SU-DHL-6 (cell line): ENCODE results near the gene RSRC2.
A peak's percentile ranks its signal among the peaks of the same experiment; 100 is the strongest.

Experiments
- H2AFZ ChIP-seq: fragments of 200-600 bp; sonication (generic); 2 replicates; pipeline ENCODE4 v1.6.1; 2014; ENCODE audit warnings: low read depth, mild to moderate bottlenecking, moderate library complexity, mixed read lengths, antibody characterized with exemption, low read length; ENCODE audit not compliant: severe bottlenecking
- H3F3A ChIP-seq: fragments of 200-600 bp; shearing (Covaris generic); 2 replicates; pipeline ENCODE4 v1.6.0; 2016; ENCODE audit warnings: antibody characterized with exemption, mild to moderate bottlenecking; ENCODE audit not compliant: insufficient read depth
- H3K27ac ChIP-seq: fragments of 200-600 bp; sonication (generic); 2 replicates; pipeline ENCODE4 v1.5.1; 2016; ENCODE audit warnings: low read depth, mild to moderate bottlenecking, low read length, moderate library complexity, mixed read lengths
- H3K27me3 ChIP-seq: fragments of 200-600 bp; sonication (generic), shearing (Covaris generic); 2 replicates; pipeline ENCODE4 v1.6.0; 2014; ENCODE audit warnings: mild to moderate bottlenecking, low read length
- H3K36me3 ChIP-seq: fragments of 200-600 bp; sonication (generic); 2 replicates; pipeline ENCODE4 v1.6.1; 2014; ENCODE audit warnings: mild to moderate bottlenecking, low read length, mixed read lengths
- H3K4me2 ChIP-seq: fragments of 300-600, 200-600 bp; shearing (Covaris generic), sonication (generic); 2 replicates; pipeline ENCODE4 v1.6.0; 2014; ENCODE audit warnings: low read length, low read depth, mild to moderate bottlenecking; ENCODE audit not compliant: poor library complexity, severe bottlenecking
- H3K4me3 ChIP-seq: fragments of 200-600 bp; sonication (generic); 2 replicates; pipeline ENCODE4 v1.5.1; 2014; ENCODE audit warnings: antibody characterized with exemption, low read length, mild to moderate bottlenecking, mixed read lengths; ENCODE audit not compliant: insufficient read depth, poor library complexity, severe bottlenecking
- H3K79me2 ChIP-seq: fragments of 200-600 bp; sonication (generic); 2 replicates; pipeline ENCODE4 v1.6.1; 2014; ENCODE audit warnings: mild to moderate bottlenecking, low read length, moderate library complexity; ENCODE audit not compliant: insufficient read depth
- H3K9ac ChIP-seq: fragments of 200-600 bp; sonication (generic); 2 replicates; pipeline ENCODE4 v1.7.0; 2014; ENCODE audit warnings: mild to moderate bottlenecking, low read length
- H3K9me2 ChIP-seq: fragments of 200-600 bp; sonication (generic); replicated peaks from 2 replicates; pipeline ENCODE4 v1.6.1; 2014; ENCODE audit warnings: low read length; ENCODE audit not compliant: insufficient read depth
- H3K9me3 ChIP-seq: fragments of 200-600 bp; sonication (generic); 2 replicates; pipeline ENCODE4 v1.6.1; 2014; ENCODE audit warnings: low read length, mixed read lengths; ENCODE audit not compliant: insufficient read depth
- H4K20me1 ChIP-seq: fragments of 200-600 bp; sonication (generic); 2 replicates; pipeline ENCODE4 v1.6.1; 2014; ENCODE audit warnings: low read depth, mild to moderate bottlenecking, antibody characterized with exemption, low read length, moderate library complexity, mixed read lengths
- EZH2phosphoT487 ChIP-seq: fragments of 200-600 bp; sonication (generic), shearing (Covaris generic); conservative IDR thresholded peaks from 2 replicates; pipeline ENCODE4 v1.6.1; 2018; ENCODE audit warnings: mild to moderate bottlenecking, antibody characterized with exemption, low read length, moderate library complexity, mixed read lengths
- TF ChIP-seq, protein P1 (sequence below): fragments of 200-600 bp; sonication (generic); IDR thresholded peaks from one replicate; pipeline ENCODE4 v1.5.1; 2017; ENCODE audit warnings: antibody characterized with exemption, mild to moderate bottlenecking, low read length, moderate library complexity; ENCODE audit not compliant: insufficient read depth, poor library complexity, severe bottlenecking

RSRC2 gene

DNA sequence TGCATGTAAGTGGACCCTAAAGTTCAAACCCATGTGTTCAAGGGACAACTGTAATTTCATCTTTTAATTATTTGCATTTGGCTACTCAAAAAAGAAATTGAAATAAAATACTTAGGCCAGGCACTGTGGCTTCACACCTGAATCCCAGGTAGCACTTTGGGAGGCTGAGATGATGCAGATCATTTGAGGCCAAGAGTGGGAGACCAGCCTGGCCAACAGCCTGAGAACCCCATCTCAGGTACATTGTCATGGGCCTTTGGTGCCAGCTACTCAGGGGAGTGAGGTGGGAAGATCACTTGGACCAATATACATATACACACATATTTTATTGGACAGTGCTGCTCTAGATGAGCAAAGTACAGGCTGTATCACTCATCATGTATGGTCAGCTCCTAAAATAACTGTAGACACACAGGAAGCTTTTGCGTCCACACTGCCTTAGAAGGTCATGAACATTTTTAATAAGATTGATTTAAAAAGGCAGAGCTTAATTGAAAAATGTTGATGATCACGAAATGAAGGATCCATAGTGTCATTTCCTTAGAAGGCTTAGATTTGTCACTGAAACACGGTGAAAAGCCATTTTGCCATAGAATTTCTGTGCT lies 23.5 kb downstream of the RSRC2 start:
- H3K9me3 ChIP-seq = no peaks in the 10 kb centered on the region
- no peak overlapping the region for H3K9ac ChIP-seq
- H3K4me3 ChIP-seq = no peak overlapping the region
- no peaks in the 10 kb centered on the region; the same call in 1 of the 2 replicates for H4K20me1 ChIP-seq
- H3K9me2 ChIP-seq = no peaks in the 10 kb centered on the region
- no peak overlapping the region for H3K4me2 ChIP-seq
- H3K36me3 ChIP-seq = peaks cover 44% of the 10 kb centered on the region
- H2AFZ ChIP-seq = no peak overlapping the region
- peaks cover 71% of the 10 kb centered on the region for H3F3A ChIP-seq
- H3K27me3 ChIP-seq = no peaks in the 10 kb centered on the region
- peaks cover 23% of the 10 kb centered on the region for H3K79me2 ChIP-seq
- TF ChIP-seq, protein P1, sequence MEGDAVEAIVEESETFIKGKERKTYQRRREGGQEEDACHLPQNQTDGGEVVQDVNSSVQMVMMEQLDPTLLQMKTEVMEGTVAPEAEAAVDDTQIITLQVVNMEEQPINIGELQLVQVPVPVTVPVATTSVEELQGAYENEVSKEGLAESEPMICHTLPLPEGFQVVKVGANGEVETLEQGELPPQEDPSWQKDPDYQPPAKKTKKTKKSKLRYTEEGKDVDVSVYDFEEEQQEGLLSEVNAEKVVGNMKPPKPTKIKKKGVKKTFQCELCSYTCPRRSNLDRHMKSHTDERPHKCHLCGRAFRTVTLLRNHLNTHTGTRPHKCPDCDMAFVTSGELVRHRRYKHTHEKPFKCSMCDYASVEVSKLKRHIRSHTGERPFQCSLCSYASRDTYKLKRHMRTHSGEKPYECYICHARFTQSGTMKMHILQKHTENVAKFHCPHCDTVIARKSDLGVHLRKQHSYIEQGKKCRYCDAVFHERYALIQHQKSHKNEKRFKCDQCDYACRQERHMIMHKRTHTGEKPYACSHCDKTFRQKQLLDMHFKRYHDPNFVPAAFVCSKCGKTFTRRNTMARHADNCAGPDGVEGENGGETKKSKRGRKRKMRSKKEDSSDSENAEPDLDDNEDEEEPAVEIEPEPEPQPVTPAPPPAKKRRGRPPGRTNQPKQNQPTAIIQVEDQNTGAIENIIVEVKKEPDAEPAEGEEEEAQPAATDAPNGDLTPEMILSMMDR = no peak
- TF ChIP-seq EZH2phosphoT487 = no peak
- peak overlapping the region; percentile 89 for H3K27ac ChIP-seq

- Histone ChIP-seq H2AFZ (peak overlapping the region; percentile 50), H3K9me2 (no peaks in the 10 kb centered on the region), H3K27me3 (no peaks in the 10 kb centered on the region), H3K4me3 (peak overlapping the region; percentile 40), H3F3A (peaks cover 53% of the 10 kb centered on the region), H3K9me3 (no peaks in the 10 kb centered on the region), H3K79me2 (peaks cover 40% of the 10 kb centered on the region), H3K9ac (peak overlapping the region; percentile 42), H4K20me1 (no peaks in the 10 kb centered on the region), H3K4me2 (peak overlapping the region; percentile 65), H3K36me3 (peaks cover 33% of the 10 kb centered on the region), H3K27ac (peak overlapping the region; percentile 89)
- TF ChIP-seq, protein P1 = no peak
- no peak for TF ChIP-seq EZH2phosphoT487
Observed at GRCh38 chr12:122501489-122501989, 25.2 kb downstream of the RSRC2 start.

GRCh38 chr12:122500685-122501488 lies 25.8 kb downstream of the RSRC2 start, which contains the start of gene ZCCHC8:
TSS of gene ZCCHC8 (minus strand) at chr12:122500932. CDS start at chr12:122500840, 92 bp downstream.
- Histone ChIP-seq H4K20me1 (no peaks in the 10 kb centered on the region), H3K27ac (peak within 1 kb of the TSS; percentile 89), H2AFZ (peak within 1 kb of the TSS; percentile 66), H3K79me2 (peaks cover 46% of the 10 kb centered on the region), H3K9me2 (no peaks in the 10 kb centered on the region), H3F3A (peaks cover 47% of the 10 kb centered on the region), H3K27me3 (no peaks in the 10 kb centered on the region), H3K4me2 (peak within 1 kb of the TSS; percentile 69), H3K9me3 (no peaks in the 10 kb centered on the region), H3K36me3 (peaks cover 30% of the 10 kb centered on the region), H3K9ac (peak within 1 kb of the TSS; percentile 97), H3K4me3 (peak within 1 kb of the TSS; percentile 84)
- no peak for TF ChIP-seq EZH2phosphoT487
- TF ChIP-seq, protein P1 = peak; percentile 25
